ENCODE results near the gene SCN1B.

Gene SCN1B

DNA sequence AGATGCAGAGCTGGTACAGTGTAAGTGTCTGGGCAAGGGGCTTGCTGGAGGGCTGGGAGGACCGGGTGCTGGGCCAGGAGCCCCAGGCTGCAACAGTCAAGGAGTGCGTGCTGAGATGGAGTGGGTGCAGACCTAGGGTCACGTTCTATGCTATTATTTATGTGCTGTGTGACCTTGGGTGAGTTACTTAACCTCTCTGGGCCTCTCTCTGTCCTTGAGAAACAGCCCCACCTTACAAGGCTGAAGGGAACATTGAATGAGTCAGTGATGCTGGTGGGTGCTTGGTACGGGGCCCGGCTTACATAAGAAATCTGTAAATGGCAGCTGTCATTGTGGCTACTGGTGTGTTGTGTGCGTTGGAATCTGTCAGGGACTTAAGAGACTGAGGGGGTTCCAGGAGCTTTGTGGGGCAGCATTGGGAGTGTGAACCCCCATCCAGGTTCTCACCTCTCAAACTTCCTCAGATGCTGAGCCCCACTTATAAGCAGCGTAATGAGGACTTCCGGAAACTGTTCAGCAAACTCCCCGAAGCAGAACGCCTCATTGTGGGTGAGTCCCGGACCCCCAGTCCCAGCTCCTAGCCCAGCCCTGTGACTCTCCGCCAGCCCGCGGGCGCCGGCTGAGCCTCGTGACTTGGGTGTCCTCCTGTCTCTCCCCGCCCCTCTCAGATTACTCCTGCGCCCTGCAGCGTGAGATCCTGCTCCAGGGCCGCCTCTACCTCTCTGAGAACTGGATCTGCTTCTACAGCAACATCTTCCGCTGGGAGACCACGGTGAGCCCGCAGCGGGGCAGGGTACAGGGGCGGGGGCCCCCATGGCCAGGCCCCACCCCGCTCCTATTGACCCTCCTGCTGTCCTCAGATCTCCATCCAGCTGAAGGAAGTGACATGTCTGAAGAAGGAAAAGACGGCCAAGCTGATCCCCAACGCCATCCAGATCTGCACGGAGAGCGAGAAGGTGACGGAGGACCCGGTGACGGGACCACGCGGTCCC is 20.6 kb upstream of the SCN1B start:
- Histone ChIP-seq H3K14ac (ENCODE audit: low read length) (no peak overlapping the region), H2BK15ac (ENCODE audit: low read length) (no peak overlapping the region), H3K4me3 (ENCODE audit: low read length in 2 of 2) (no peak overlapping the region), H3K18ac (ENCODE audit: low read length) (no peak overlapping the region), H2AFZ (ENCODE audit: low read length) (no peak overlapping the region), H3K36me3 (replicated peaks in 1 of 2; ENCODE audit: control insufficient read depth in 2 of 2, insufficient read depth in 2 of 2, low read length in 2 of 2) (peaks cover 52 to 82% of the 10 kb centered on the region in 2 donors), H2BK5ac (ENCODE audit: low read length) (no peak overlapping the region), H2AK5ac (ENCODE audit: low read depth, low read length) (no peak overlapping the region), H3K9me3 (replicated peaks in 1 of 2; ENCODE audit: control insufficient read depth in 2 of 2, insufficient read depth in 1 of 2, low read depth in 1 of 2, low read length in 2 of 2) (peaks cover 0 to 2% of the 10 kb centered on the region in 2 donors), H3K23ac (ENCODE audit: low read depth, low read length, poor library complexity) (no peak overlapping the region), H3K27ac (replicated peaks; ENCODE audit: low read length) (no peak overlapping the region), H3K4me2 (ENCODE audit: insufficient read depth, low read length, poor library complexity, severe bottlenecking) (no peak overlapping the region), H2BK120ac (ENCODE audit: low read depth, low read length) (no peak overlapping the region), H3K79me1 (ENCODE audit: low read depth, low read length) (peaks cover 20% of the 10 kb centered on the region), H2BK12ac (ENCODE audit: low read length) (no peak overlapping the region), H3K4ac (ENCODE audit: low read length) (no peak overlapping the region), H4K91ac (ENCODE audit: low read depth, low read length, poor library complexity) (no peak overlapping the region), H3K27me3 (ENCODE audit: control insufficient read depth in 3 of 3, insufficient read depth in 3 of 3, low read depth in 1 of 3, low read length in 3 of 3) (no peaks in the 10 kb centered on the region), H3K4me1 (ENCODE audit: control insufficient read depth in 2 of 2, insufficient read depth in 1 of 2, low read depth in 1 of 2, low read length in 2 of 2) (no peaks in the 10 kb centered on the region), H4K8ac (ENCODE audit: low read depth, low read length) (no peak overlapping the region), H3K9ac (ENCODE audit: low read depth, low read length, poor library complexity) (no peak overlapping the region)
- DNase-seq (ENCODE audit: low spot score), result no peak
- WGBS, 2 donors (ENCODE audit: extremely low coverage in 2 of 2, insufficient read length in 2 of 2, insufficient replicate concordance in 1 of 2), result no CpG with 5 or more reads among the region's 36 CpGs

DNA sequence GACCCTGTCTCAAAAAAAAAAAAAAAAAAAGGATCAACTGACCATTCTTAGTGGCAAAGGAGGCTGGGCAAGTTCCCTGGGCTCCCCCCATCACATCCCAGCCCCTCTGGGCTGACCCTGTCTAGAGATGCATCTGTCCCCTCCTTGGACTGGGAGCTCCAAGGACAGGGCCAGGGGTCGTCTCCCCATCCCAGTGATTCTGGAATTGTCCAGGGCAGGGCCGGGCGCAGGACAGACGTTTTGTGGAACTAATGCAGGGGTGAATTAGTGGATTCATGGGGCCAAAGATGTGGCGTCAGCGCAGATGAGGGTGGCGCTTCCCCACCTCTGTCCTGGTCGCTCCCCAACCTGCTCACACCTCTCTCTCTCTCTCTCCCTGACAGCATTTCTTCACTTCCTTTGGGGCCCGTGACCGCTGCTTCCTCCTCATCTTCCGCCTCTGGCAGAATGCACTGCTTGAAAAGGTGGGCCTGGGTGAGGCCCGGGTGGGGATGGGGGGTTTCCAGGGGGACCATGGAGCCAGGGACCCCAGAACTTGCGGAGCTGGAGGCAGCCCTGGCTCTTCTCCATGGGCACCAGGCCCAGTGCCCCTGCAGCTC is 19.1 kb upstream of the SCN1B start:
- no peak overlapping the region for H2BK120ac ChIP-seq (ENCODE audit: low read depth, low read length)
- WGBS, 2 donors (ENCODE audit: extremely low coverage in 2 of 2, insufficient read length in 2 of 2, insufficient replicate concordance in 1 of 2), result no CpG with 5 or more reads among the region's 13 CpGs
- H3K4ac ChIP-seq (ENCODE audit: low read length), result no peak overlapping the region
- H2BK5ac ChIP-seq (ENCODE audit: low read length), result no peak overlapping the region
- no peak for DNase-seq (ENCODE audit: low spot score)
- no peak overlapping the region for H4K8ac ChIP-seq (ENCODE audit: low read depth, low read length)
- no peak overlapping the region for H3K4me2 ChIP-seq (ENCODE audit: insufficient read depth, low read length, poor library complexity, severe bottlenecking)
- no peak overlapping the region for H3K9ac ChIP-seq (ENCODE audit: low read depth, low read length, poor library complexity)
- H3K27me3 ChIP-seq (ENCODE audit: control insufficient read depth in 3 of 3, insufficient read depth in 3 of 3, low read depth in 1 of 3, low read length in 3 of 3), result no peaks in the 10 kb centered on the region
- no peak overlapping the region for H2AK5ac ChIP-seq (ENCODE audit: low read depth, low read length)
- no peak overlapping the region for H2BK12ac ChIP-seq (ENCODE audit: low read length)
- H3K36me3 ChIP-seq (replicated peaks in 1 of 2; ENCODE audit: control insufficient read depth in 2 of 2, insufficient read depth in 2 of 2, low read length in 2 of 2), result peaks cover 58 to 85% of the 10 kb centered on the region in 2 donors
- H3K27ac ChIP-seq (replicated peaks; ENCODE audit: low read length), result no peak overlapping the region
- H3K14ac ChIP-seq (ENCODE audit: low read length), result no peak overlapping the region
- no peak overlapping the region for H2BK15ac ChIP-seq (ENCODE audit: low read length)
- no peaks in the 10 kb centered on the region for H3K4me1 ChIP-seq (ENCODE audit: control insufficient read depth in 2 of 2, insufficient read depth in 1 of 2, low read depth in 1 of 2, low read length in 2 of 2)
- no peak overlapping the region for H2AFZ ChIP-seq (ENCODE audit: low read length)
- H3K79me1 ChIP-seq (ENCODE audit: low read depth, low read length), result peaks cover 13% of the 10 kb centered on the region
- no peak overlapping the region for H3K23ac ChIP-seq (ENCODE audit: low read depth, low read length, poor library complexity)
- H3K18ac ChIP-seq (ENCODE audit: low read length), result no peak overlapping the region
- H3K9me3 ChIP-seq (replicated peaks in 1 of 2; ENCODE audit: control insufficient read depth in 2 of 2, insufficient read depth in 1 of 2, low read depth in 1 of 2, low read length in 2 of 2), result peaks cover 0 to 2% of the 10 kb centered on the region in 2 donors
- no peak overlapping the region for H4K91ac ChIP-seq (ENCODE audit: low read depth, low read length, poor library complexity)
- H3K4me3 ChIP-seq (ENCODE audit: low read length in 2 of 2), result no peak overlapping the region

DNA sequence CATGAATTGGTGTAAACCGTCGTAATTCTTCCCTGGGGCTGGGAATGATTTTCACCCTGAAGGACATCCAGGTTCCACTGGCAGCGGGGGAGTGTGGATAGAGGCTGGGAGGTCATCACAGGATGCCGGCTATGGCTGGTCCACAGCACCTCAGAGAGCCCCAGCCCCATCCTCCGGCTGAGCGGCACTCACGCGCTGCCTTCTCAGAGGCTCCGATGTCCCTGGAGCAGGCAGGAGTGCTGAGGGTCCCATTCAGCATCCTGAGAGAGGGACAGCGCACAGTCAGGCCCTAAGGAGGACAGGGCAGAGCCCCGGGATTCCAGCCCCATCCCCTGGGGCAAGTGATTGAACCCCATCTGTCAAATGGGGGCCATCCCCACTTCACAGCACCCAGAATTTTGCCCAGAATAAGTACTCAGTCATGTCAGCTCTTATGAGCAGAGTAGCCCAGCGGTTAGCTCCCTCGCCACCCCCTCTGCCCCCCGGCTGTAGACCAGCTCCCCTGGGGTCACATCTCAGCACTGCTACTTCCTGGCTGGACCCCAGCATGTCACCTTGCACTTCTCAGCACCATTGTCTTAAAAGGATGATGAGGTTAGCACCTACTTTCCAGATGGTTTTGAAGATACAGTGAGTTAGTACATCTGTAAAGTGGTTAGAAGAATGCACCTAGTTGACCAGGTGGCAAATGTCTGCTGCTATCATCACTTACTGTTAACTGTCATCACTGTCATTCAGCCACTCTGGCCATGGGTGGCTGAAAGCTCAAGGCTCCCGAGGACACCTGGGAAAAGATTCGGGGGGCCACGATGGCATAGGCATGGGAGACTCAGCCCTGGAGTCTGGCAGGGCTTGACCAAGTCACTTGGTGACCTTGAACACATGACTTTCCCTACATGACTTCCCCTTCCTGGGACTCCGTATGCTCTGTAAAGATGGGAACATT is 18.3 kb upstream of the SCN1B start:
- Histone ChIP-seq H4K91ac (ENCODE audit: low read depth, low read length, poor library complexity) (no peak overlapping the region), H3K4me2 (ENCODE audit: insufficient read depth, low read length, poor library complexity, severe bottlenecking) (no peak overlapping the region), H3K79me1 (ENCODE audit: low read depth, low read length) (peaks cover 7% of the 10 kb centered on the region), H3K4ac (ENCODE audit: low read length) (no peak overlapping the region), H2BK12ac (ENCODE audit: low read length) (no peak overlapping the region), H3K18ac (ENCODE audit: low read length) (no peak overlapping the region), H3K4me1 (ENCODE audit: control insufficient read depth in 2 of 2, insufficient read depth in 1 of 2, low read depth in 1 of 2, low read length in 2 of 2) (no peaks in the 10 kb centered on the region), H4K8ac (ENCODE audit: low read depth, low read length) (no peak overlapping the region), H3K27me3 (ENCODE audit: control insufficient read depth in 3 of 3, insufficient read depth in 3 of 3, low read depth in 1 of 3, low read length in 3 of 3) (no peaks in the 10 kb centered on the region), H3K14ac (ENCODE audit: low read length) (no peak overlapping the region), H2BK5ac (ENCODE audit: low read length) (no peak overlapping the region), H2AFZ (ENCODE audit: low read length) (no peak overlapping the region), H3K9ac (ENCODE audit: low read depth, low read length, poor library complexity) (no peak overlapping the region), H3K23ac (ENCODE audit: low read depth, low read length, poor library complexity) (no peak overlapping the region), H2BK15ac (ENCODE audit: low read length) (no peak overlapping the region), H3K27ac (replicated peaks; ENCODE audit: low read length) (no peak overlapping the region), H3K9me3 (replicated peaks in 1 of 2; ENCODE audit: control insufficient read depth in 2 of 2, insufficient read depth in 1 of 2, low read depth in 1 of 2, low read length in 2 of 2) (peaks cover 0 to 2% of the 10 kb centered on the region in 2 donors), H3K4me3 (ENCODE audit: low read length in 2 of 2) (no peak overlapping the region), H2BK120ac (ENCODE audit: low read depth, low read length) (no peak overlapping the region), H3K36me3 (replicated peaks in 1 of 2; ENCODE audit: control insufficient read depth in 2 of 2, insufficient read depth in 2 of 2, low read length in 2 of 2) (peaks cover 51 to 83% of the 10 kb centered on the region in 2 donors), H2AK5ac (ENCODE audit: low read depth, low read length) (no peak overlapping the region)
- WGBS, 2 donors (ENCODE audit: extremely low coverage in 2 of 2, insufficient read length in 2 of 2, insufficient replicate concordance in 1 of 2), result no CpG with 5 or more reads among the region's 18 CpGs
- no peak for DNase-seq (ENCODE audit: low spot score)
